Measurements from ENCODE around the gene RGS14. TPM values are rescaled to one million over a fixed set of nuclear protein-coding genes. Genes with fewer than 3 reads are reported as not detected.
"Not testable (repeated sequence)": the region's sequence is repeated elsewhere in the genome, so short reads cannot be mapped to it uniquely, and the experiment has no call there.

Gene RGS14
- total RNA-seq, 4 donors from 2014 or later = 16.5 to 49.6 (median 24.4) TPM

DNA sequence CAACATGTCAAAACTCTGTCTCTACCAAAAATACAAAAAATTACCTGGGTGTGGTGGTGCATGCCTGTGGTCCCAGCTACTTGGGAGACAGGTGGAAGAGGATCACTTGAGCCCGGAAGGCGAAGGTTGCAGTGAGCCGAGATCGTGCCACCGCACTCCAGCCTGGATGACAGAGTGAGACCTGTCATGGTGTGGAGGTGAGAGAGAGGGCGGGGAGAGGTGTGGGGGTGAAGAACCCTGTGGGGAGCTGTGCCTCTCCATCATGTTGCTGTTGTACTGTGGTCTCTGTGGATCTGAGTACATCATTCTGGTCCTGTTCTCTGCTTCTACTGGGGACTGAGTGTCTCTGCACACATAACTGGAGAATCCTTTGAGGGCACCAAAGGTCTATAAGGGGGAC is 15.2 kb downstream of the RGS14 start:
- H3K9me3 ChIP-seq = no peaks in the 10 kb centered on the region
- H3K27ac ChIP-seq = peak overlapping the region in 2 of 4 donors; percentile 3 to 21
- H3K4me3 ChIP-seq = no peak overlapping the region
- TF ChIP-seq EP300 (IDR thresholded peaks at IDR 0.05; ENCODE audit: low read depth) (no peak), POLR2A (IDR thresholded peaks at IDR 0.05) (no peak), POLR2AphosphoS5 (IDR thresholded peaks at IDR 0.05) (no peak)
- TF ChIP-seq, protein P1, sequence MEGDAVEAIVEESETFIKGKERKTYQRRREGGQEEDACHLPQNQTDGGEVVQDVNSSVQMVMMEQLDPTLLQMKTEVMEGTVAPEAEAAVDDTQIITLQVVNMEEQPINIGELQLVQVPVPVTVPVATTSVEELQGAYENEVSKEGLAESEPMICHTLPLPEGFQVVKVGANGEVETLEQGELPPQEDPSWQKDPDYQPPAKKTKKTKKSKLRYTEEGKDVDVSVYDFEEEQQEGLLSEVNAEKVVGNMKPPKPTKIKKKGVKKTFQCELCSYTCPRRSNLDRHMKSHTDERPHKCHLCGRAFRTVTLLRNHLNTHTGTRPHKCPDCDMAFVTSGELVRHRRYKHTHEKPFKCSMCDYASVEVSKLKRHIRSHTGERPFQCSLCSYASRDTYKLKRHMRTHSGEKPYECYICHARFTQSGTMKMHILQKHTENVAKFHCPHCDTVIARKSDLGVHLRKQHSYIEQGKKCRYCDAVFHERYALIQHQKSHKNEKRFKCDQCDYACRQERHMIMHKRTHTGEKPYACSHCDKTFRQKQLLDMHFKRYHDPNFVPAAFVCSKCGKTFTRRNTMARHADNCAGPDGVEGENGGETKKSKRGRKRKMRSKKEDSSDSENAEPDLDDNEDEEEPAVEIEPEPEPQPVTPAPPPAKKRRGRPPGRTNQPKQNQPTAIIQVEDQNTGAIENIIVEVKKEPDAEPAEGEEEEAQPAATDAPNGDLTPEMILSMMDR (IDR thresholded peaks at IDR 0.05) = no peak
- DNase-seq = no peak
- H3K36me3 ChIP-seq = no peaks in the 10 kb centered on the region
- 94 to 100% methylated on average over 5 to 6 of the region's 6 CpGs for WGBS, 2 donors (ENCODE audit: low coverage in 1 of 2)
- H3K4me1 ChIP-seq = peaks cover 4 to 13% (median 8%) of the 10 kb centered on the region in 4 donors
- H3K27me3 ChIP-seq = no peaks in the 10 kb centered on the region
- in situ Hi-C loops (cut with MboI; ENCODE audit: low pct_ligation_motif_present in 1 of 4, low pct_unique_long_range_greater_than_20kb in 1 of 4, low sequenced_read_pairs in 3 of 4) = no loop called here
- intact Hi-C loops (cut with DNase I; ENCODE audit: low total_unique reads) = no loop called here

DNA sequence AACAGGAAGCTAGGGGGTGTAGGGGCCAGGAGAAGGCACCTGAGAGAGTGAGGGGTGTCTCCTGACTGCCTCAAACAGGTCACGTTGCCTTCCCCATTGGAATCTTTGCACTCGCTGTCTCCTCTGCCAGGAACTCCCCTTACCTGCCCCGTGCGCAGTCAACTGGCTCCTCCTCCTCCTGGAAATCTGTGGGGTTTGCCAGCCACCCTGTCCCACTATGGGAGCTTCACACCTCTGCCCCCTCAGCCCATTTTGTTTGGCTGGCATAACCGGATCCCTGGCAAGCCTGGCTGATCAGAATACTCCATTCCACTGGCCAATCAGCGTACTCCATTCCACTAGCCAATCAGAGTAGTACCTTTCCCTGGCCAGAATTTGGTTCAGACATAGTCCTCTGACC is 16.1 kb downstream of the RGS14 start:
- DNase-seq = no peak
- H3K27ac ChIP-seq = no peak overlapping the region
- no peaks in the 10 kb centered on the region for H3K36me3 ChIP-seq
- H3K4me3 ChIP-seq = no peak overlapping the region
- in situ Hi-C loops (cut with MboI; ENCODE audit: low pct_ligation_motif_present in 1 of 4, low pct_unique_long_range_greater_than_20kb in 1 of 4, low sequenced_read_pairs in 3 of 4) = no loop called here
- TF ChIP-seq POLR2AphosphoS5 (IDR thresholded peaks at IDR 0.05) (no peak), EP300 (IDR thresholded peaks at IDR 0.05; ENCODE audit: low read depth) (no peak), POLR2A (IDR thresholded peaks at IDR 0.05) (no peak)
- TF ChIP-seq, protein P1 (IDR thresholded peaks at IDR 0.05) = no peak
- no peaks in the 10 kb centered on the region for H3K9me3 ChIP-seq
- no peaks in the 10 kb centered on the region for H3K27me3 ChIP-seq
- WGBS, 2 donors (ENCODE audit: low coverage in 1 of 2) = 60 to 70% methylated on average over 2 to 6 of the region's 6 CpGs
- peaks cover 3 to 13% (median 8%) of the 10 kb centered on the region in 4 donors for H3K4me1 ChIP-seq
- intact Hi-C loops (cut with DNase I; ENCODE audit: low total_unique reads) = no loop called here

DNA sequence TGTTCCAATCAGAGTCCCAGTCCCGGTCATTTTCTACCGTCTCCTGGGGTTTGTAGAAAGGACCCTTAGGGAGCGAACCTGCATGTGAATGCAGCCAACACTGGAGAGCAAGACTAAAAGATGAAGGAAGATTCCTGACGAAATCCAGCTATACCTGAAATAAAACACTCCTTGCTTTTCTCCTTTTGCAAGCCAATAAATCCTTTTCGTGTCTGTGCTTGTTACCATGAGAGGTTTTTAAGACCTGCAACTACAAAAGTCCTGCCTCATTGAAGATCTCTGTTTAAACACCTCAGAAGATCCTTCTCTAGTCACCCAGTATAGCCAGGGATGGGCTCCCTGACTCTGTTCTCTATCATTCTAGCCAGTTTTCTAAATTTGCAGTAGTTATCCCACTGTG is 16.5 kb downstream of the RGS14 start:
- Histone ChIP-seq H3K9me3 (no peaks in the 10 kb centered on the region), H3K27ac (no peak overlapping the region), H3K36me3 (no peaks in the 10 kb centered on the region), H3K4me1 (peaks cover 3 to 13% (median 8%) of the 10 kb centered on the region in 4 donors), H3K4me3 (no peak overlapping the region), H3K27me3 (no peaks in the 10 kb centered on the region)
- WGBS, 2 donors (ENCODE audit: low coverage in 1 of 2) = 75 to 85% methylated on average over 2 to 5 of the region's 5 CpGs
- DNase-seq = no peak
- in situ Hi-C loops (cut with MboI; ENCODE audit: low pct_ligation_motif_present in 1 of 4, low pct_unique_long_range_greater_than_20kb in 1 of 4, low sequenced_read_pairs in 3 of 4) (no loop called here), intact Hi-C loops (cut with DNase I; ENCODE audit: low total_unique reads) (no loop called here)
- TF ChIP-seq POLR2AphosphoS5 (IDR thresholded peaks at IDR 0.05) (no peak), POLR2A (IDR thresholded peaks at IDR 0.05) (no peak), EP300 (IDR thresholded peaks at IDR 0.05; ENCODE audit: low read depth) (no peak)
- TF ChIP-seq, protein P1 (IDR thresholded peaks at IDR 0.05) = no peak

DNA sequence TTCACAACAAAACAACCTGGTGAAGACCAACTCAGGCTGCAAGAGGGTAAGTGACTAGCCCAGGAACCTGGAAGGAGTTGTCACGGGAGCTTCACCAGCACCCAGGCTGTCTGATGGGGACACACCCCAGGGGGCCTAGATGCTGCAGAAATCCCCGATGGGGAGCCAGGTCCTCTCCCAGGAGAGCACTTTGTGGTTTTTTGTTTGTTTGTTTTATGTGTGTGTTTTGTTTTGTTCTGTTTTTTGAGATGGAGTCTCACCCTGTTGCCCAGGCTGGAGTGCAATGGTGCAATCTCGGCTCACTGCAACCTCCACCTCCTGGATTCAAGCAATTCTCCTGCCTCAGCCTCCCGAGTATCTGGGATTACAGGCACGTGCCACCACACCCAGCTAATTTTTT is 17.8 kb downstream of the RGS14 start:
- intact Hi-C loops (cut with DNase I; ENCODE audit: low total_unique reads); H3K4me3 ChIP-seq; H3K27ac ChIP-seq; H3K27me3 ChIP-seq; DNase-seq; H3K9me3 ChIP-seq; H3K36me3 ChIP-seq: not testable (repeated sequence)
- in situ Hi-C loops (cut with MboI; ENCODE audit: low pct_ligation_motif_present in 1 of 4, low pct_unique_long_range_greater_than_20kb in 1 of 4, low sequenced_read_pairs in 3 of 4) = loop anchor here in 1 of 4 donors (25.0 kb wide), 1 partner anchor 137 kb away; the partner anchor contains the start of genes DDX41 and DOK3
- H3K4me1 ChIP-seq = peaks cover under 1 to 13% (median 5%) of the 10 kb centered on the region in 4 donors
- 69 to 83% methylated on average over 2 to 5 of the region's 5 CpGs for WGBS, 2 donors (ENCODE audit: low coverage in 1 of 2)

DNA sequence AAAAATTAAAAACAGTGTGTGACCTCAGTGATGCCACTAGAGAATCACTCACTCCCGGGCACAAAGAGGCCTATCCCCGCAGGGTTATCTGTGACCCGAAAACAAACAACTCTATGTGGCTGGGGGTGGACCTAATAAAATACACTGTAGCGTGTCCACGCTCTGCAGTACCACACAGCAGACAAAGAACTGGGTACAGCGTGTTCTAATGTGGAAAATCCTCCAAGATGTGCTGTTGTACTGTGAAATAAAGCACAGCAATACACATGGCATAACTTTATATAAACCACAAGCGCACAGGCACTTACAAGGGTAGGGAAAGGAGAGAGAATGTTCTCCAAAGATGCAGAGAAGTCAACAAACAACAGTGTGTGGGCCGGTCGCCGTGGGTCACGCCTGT is 18.4 kb downstream of the RGS14 start:
- no peak for DNase-seq
- 78 to 82% methylated on average over 7 to 11 of the region's 11 CpGs for WGBS, 2 donors (ENCODE audit: low coverage in 1 of 2)
- in situ Hi-C loops (cut with MboI; ENCODE audit: low pct_ligation_motif_present in 1 of 4, low pct_unique_long_range_greater_than_20kb in 1 of 4, low sequenced_read_pairs in 3 of 4) (loop anchor here in 1 of 4 donors (25.0 kb wide), 1 partner anchor 136 kb away; the partner anchor contains the start of genes DDX41 and DOK3), intact Hi-C loops (cut with DNase I; ENCODE audit: low total_unique reads) (no loop called here)
- Histone ChIP-seq H3K4me1 (peaks cover 0 to 12% (median 3%) of the 10 kb centered on the region in 4 donors), H3K27me3 (no peaks in the 10 kb centered on the region), H3K4me3 (no peak overlapping the region), H3K27ac (no peak overlapping the region), H3K9me3 (no peaks in the 10 kb centered on the region), H3K36me3 (no peaks in the 10 kb centered on the region)
- TF ChIP-seq, protein P1 (IDR thresholded peaks at IDR 0.05) = no peak
- TF ChIP-seq POLR2AphosphoS5 (IDR thresholded peaks at IDR 0.05) = no peak
- TF ChIP-seq POLR2A (IDR thresholded peaks at IDR 0.05) = no peak
- no peak for TF ChIP-seq EP300 (IDR thresholded peaks at IDR 0.05; ENCODE audit: low read depth)
